Endodermal cell (in vitro differentiated cells): Measurements from ENCODE around the gene ARHGEF39. TPM values are rescaled to one million over a fixed set of nuclear protein-coding genes. Genes with fewer than 3 reads are reported as not detected.
"Not testable (repeated sequence)": the region's sequence is repeated elsewhere in the genome, so short reads cannot be mapped to it uniquely, and the experiment has no call there.

ENCODE experiments used
- DNase-seq: peaks from one replicate; pipeline ENCODE4 v3.0.0-alpha.2; 2017
- H3K27ac ChIP-seq: 2 replicates; pipeline ENCODE4 v1.5.1; 2013; ENCODE audit warnings: mild to moderate bottlenecking, low read depth, low read length, moderate library complexity
- H3K27me3 ChIP-seq: 2 replicates; pipeline ENCODE4 v1.6.1; 2013; ENCODE audit warnings: mild to moderate bottlenecking, low read length, moderate library complexity; ENCODE audit not compliant: insufficient read depth, control insufficient read depth, poor library complexity, severe bottlenecking
- H3K36me3 ChIP-seq: 2 replicates; pipeline ENCODE4 v1.7.0; 2013; ENCODE audit warnings: mild to moderate bottlenecking, low read length, moderate library complexity; ENCODE audit not compliant: control insufficient read depth, insufficient read depth
- H3K4me1 ChIP-seq: one replicate; pipeline ENCODE4 v1.7.0; 2013; ENCODE audit warnings: low read length; ENCODE audit not compliant: control insufficient read depth, insufficient read depth
- H3K4me3 ChIP-seq: 2 replicates; pipeline ENCODE4 v1.5.1; 2013; ENCODE audit warnings: mild to moderate bottlenecking, low read length, moderate library complexity
- H3K9ac ChIP-seq: 2 replicates; pipeline ENCODE4 v1.6.1; 2013; ENCODE audit warnings: mild to moderate bottlenecking, low read length, moderate library complexity; ENCODE audit not compliant: poor library complexity, severe bottlenecking; ENCODE audit errors: extremely low read depth
- H3K9me3 ChIP-seq: 2 replicates; pipeline ENCODE4 v1.6.1; 2013; ENCODE audit warnings: mild to moderate bottlenecking, low read length, moderate library complexity; ENCODE audit not compliant: control insufficient read depth
- H3K27ac Mint-ChIP-seq: 2 replicates; pipeline ENCODE4 v1.8.0; 2020; ENCODE audit warnings: mixed read lengths
- H3K27me3 Mint-ChIP-seq: 2 replicates; pipeline ENCODE4 v1.8.0; 2021; ENCODE audit warnings: mild to moderate bottlenecking, mixed read lengths; ENCODE audit not compliant: insufficient read depth
- H3K36me3 Mint-ChIP-seq: 2 replicates; pipeline ENCODE4 v1.8.0; 2020; ENCODE audit warnings: low read depth, mixed read lengths
- H3K4me1 Mint-ChIP-seq: 2 replicates; pipeline ENCODE4 v1.8.0; 2020; ENCODE audit warnings: mixed read lengths
- H3K4me3 Mint-ChIP-seq: 2 replicates; pipeline ENCODE4 v1.8.0; 2020; ENCODE audit warnings: mild to moderate bottlenecking, moderate library complexity, mixed read lengths
- H3K9me3 Mint-ChIP-seq: 2 replicates; pipeline ENCODE4 v1.8.0; 2020; ENCODE audit warnings: mild to moderate bottlenecking, mixed read lengths
- WGBS, 2 experiments: methylation state at CpG; one replicate each; pipeline versions ENCODE4 v1.1.5 to v1.1.7; 2013; ENCODE audit warnings: missing lambda C conversion rate in 2 of 2, mixed read lengths in 1 of 2; ENCODE audit not compliant: insufficient coverage in 1 of 2, insufficient read length in 1 of 2; 5-methylcytosine and 5-hydroxymethylcytosine counted together
- total RNA-seq, 2 donors: library from RNA; stranded (reverse); fragmentation: NEBNext Ultra II Directional in 1 of 2; extraction: Animal tissue kit (Norgen Biotek cat#: 25700) in 1 of 2; gene quantifications; 2 replicates in 1 of 2; 3 replicates in 1 of 2; pipeline ENCODE4 v1.2.1, GENCODE V29; 2021
- TF ChIP-seq, protein P1 (sequence below): fragments of 200-600 bp; sonication (generic); conservative IDR thresholded peaks from 2 replicates; pipeline ENCODE4 v1.5.0; 2021; ENCODE audit warnings: antibody characterized with exemption, mild to moderate bottlenecking

The ARHGEF39 gene
- total RNA-seq, 2 donors from 2014 or later: 22.1 to 36.4 TPM

DNA sequence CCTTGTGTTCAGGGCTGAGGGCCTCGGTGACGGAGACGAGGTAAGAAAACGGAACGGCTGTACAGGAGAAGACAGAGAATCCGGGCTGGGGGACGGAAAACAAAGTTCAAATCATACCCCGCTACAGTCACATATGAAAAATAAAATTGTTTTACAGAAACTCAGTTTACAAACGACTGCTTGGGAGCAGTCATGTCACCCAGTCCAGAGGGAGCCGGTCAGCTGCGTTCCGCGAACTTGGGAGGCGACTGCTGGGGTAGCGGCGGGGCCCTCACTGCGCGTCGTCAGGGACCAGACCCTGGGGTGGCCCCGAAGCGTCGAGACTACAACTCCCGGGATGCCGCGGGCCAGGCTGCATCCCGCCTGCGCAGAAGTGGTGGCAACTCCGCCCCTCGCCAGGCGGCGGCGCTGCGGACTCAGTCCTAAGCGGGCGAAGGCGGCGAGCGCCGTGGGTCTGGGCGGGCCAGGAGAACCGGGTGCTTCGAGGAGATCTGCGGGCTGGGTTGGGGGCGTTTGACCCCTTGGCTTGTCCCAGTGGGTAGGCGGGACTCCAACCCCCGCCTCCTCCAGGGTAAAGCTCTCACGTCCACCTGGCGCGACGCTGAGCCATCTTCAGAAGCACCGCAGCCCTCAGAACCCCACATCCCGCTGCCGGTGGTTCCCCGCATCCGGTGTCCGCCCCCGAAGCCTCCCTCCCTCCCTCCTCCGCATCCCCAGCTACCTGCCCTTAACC, 18.3 kb downstream of the ARHGEF39 start:
- no peaks in the 10 kb centered on the region for H3K27me3 ChIP-seq
- H3K4me3 Mint-ChIP-seq: peak overlapping the region; percentile 80
- H3K27ac ChIP-seq: peak overlapping the region; percentile 24
- peaks cover 12% of the 10 kb centered on the region for H3K27me3 Mint-ChIP-seq
- 0 to 3% methylated on average over 27 to 58 of the region's 58 CpGs for WGBS, 2 experiments
- DNase-seq: peak; percentile 97
- H3K4me3 ChIP-seq: peak overlapping the region; percentile 98
- no peaks in the 10 kb centered on the region for H3K36me3 ChIP-seq
- no peaks in the 10 kb centered on the region for H3K9me3 ChIP-seq
- no peaks in the 10 kb centered on the region for H3K4me1 ChIP-seq
- no peaks in the 10 kb centered on the region for H3K9me3 Mint-ChIP-seq
- peak overlapping the region; percentile 76 for H3K9ac ChIP-seq
- H3K4me1 Mint-ChIP-seq: peaks cover 3% of the 10 kb centered on the region
- TF ChIP-seq, protein P1, sequence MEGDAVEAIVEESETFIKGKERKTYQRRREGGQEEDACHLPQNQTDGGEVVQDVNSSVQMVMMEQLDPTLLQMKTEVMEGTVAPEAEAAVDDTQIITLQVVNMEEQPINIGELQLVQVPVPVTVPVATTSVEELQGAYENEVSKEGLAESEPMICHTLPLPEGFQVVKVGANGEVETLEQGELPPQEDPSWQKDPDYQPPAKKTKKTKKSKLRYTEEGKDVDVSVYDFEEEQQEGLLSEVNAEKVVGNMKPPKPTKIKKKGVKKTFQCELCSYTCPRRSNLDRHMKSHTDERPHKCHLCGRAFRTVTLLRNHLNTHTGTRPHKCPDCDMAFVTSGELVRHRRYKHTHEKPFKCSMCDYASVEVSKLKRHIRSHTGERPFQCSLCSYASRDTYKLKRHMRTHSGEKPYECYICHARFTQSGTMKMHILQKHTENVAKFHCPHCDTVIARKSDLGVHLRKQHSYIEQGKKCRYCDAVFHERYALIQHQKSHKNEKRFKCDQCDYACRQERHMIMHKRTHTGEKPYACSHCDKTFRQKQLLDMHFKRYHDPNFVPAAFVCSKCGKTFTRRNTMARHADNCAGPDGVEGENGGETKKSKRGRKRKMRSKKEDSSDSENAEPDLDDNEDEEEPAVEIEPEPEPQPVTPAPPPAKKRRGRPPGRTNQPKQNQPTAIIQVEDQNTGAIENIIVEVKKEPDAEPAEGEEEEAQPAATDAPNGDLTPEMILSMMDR: peak; percentile 86
- H3K27ac Mint-ChIP-seq: peak overlapping the region; percentile 93
- H3K36me3 Mint-ChIP-seq: peaks cover 4% of the 10 kb centered on the region

DNA sequence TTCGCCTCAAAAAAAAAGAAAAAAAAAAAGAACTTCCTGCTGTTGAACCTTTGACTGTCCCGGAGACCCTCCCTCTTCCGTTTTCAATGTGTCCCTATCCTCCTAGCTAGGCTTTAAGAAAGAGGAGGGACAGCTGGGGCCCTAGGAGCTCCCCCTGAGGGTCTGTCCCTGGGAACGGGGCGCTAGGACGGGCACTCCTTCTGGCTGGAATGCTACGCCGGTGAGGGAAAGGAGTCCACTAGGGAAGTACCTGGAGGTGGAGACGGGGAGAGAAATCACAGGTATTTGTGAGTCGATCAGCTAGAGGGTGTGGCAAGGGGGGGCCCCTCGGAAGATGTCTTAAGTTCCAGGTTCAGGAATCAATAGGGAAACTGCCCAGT, 18.9 kb downstream of the ARHGEF39 start:
- peak; percentile 91 for DNase-seq
- TF ChIP-seq, protein P1: no peak
- 5 to 15% methylated on average over 6 to 11 of the region's 11 CpGs for WGBS, 2 experiments
- Mint-ChIP-seq H3K27ac (peak overlapping the region; percentile 93), H3K36me3 (peaks cover 4% of the 10 kb centered on the region), H3K9me3 (peaks cover 2% of the 10 kb centered on the region), H3K4me3 (peak overlapping the region; percentile 80), H3K27me3 (peaks cover 12% of the 10 kb centered on the region), H3K4me1 (peaks cover 3% of the 10 kb centered on the region)
- no peaks in the 10 kb centered on the region for H3K4me1 ChIP-seq
- no peaks in the 10 kb centered on the region for H3K9me3 ChIP-seq
- H3K27ac ChIP-seq: no peak overlapping the region
- H3K36me3 ChIP-seq: no peaks in the 10 kb centered on the region
- H3K4me3 ChIP-seq: peak overlapping the region; percentile 98
- no peaks in the 10 kb centered on the region for H3K27me3 ChIP-seq
- H3K9ac ChIP-seq: peak overlapping the region; percentile 76

DNA sequence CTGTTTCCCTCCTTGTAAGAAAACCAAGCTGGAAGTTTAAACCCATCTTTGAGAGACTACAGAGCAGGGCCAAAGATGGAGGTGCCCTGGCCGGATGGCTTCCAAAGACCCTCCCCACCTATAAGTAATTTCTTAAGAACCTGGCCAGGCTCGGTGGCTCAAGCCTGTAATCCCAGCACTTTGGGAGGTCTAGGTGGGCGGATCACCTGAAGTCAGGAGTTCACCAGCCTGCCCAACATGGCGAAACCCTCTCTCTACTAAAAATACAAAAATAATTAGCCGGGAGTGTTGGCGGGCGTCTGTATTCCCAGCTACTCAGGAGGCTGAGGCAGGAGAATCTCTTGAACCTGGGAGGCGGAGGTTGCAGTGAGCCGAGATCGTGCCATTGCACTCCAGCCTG, 19.3 kb downstream of the ARHGEF39 start:
- H3K4me3 Mint-ChIP-seq: peak overlapping the region; percentile 80
- not testable (repeated sequence) for H3K27me3 ChIP-seq, H3K36me3 Mint-ChIP-seq, H3K9me3 ChIP-seq, H3K9me3 Mint-ChIP-seq, H3K36me3 ChIP-seq, H3K27ac ChIP-seq, H3K4me1 ChIP-seq, H3K4me1 Mint-ChIP-seq
- H3K27me3 Mint-ChIP-seq: peaks cover 12% of the 10 kb centered on the region
- H3K27ac Mint-ChIP-seq: peak overlapping the region; percentile 93
- Histone ChIP-seq H3K4me3 (peak overlapping the region; percentile 98), H3K9ac (peak overlapping the region; percentile 76)
- WGBS, 2 experiments: 45 to 80% methylated on average over 3 to 10 of the region's 10 CpGs
- DNase-seq: peak; percentile 69
